ACC112 (cell line): ENCODE results near the gene SPATS2L.

ENCODE experiments used
- H2AFZ ChIP-seq: fragments of 200-600 bp; sonication (generic); one replicate; pipeline ENCODE4 v1.6.0; 2017; ENCODE audit warnings: antibody characterized with exemption, low read length; ENCODE audit not compliant: unreplicated experiment
- H3K27ac ChIP-seq: fragments of 200-600 bp; sonication (generic); 2 replicates; pipeline ENCODE4 v1.5.1; 2014; ENCODE audit warnings: low read depth, mild to moderate bottlenecking, antibody characterized with exemption, low read length, moderate library complexity
- H3K27me3 ChIP-seq: fragments of 200-600 bp; sonication (generic); 2 replicates; pipeline ENCODE4 v1.6.1; 2014; ENCODE audit warnings: mild to moderate bottlenecking, antibody characterized with exemption, low read length, moderate library complexity, mixed read lengths; ENCODE audit not compliant: insufficient read depth
- H3K36me3 ChIP-seq: fragments of 200-600 bp; sonication (generic); 2 replicates; pipeline ENCODE4 v1.6.1; 2016; ENCODE audit warnings: mild to moderate bottlenecking, antibody characterized with exemption, low read length, moderate library complexity, mixed read lengths; ENCODE audit not compliant: insufficient read depth
- H3K4me1 ChIP-seq: fragments of 200-600 bp; sonication (generic); one replicate; pipeline ENCODE4 v1.6.1; 2016; ENCODE audit warnings: low read length, mixed read lengths; ENCODE audit not compliant: insufficient read depth, unreplicated experiment, control insufficient read depth
- H3K4me3 ChIP-seq: fragments of 200-600 bp; sonication (generic); 2 replicates; pipeline ENCODE4 v1.5.1; 2014; ENCODE audit warnings: mild to moderate bottlenecking, low read depth, low read length
- H3K79me2 ChIP-seq: fragments of 200-600 bp; sonication (generic); one replicate; pipeline ENCODE4 v1.6.0; 2016; ENCODE audit warnings: low read length; ENCODE audit not compliant: control insufficient read depth, unreplicated experiment, insufficient read depth

The SPATS2L gene

GRCh38 chr2:200307724-200308545, 1.4 kb downstream of the SPATS2L start:
- Histone ChIP-seq H2AFZ (peak overlapping the region; percentile 78), H3K27me3 (no peaks in the 10 kb centered on the region), H3K4me3 (peak overlapping the region; percentile 96), H3K36me3 (no peaks in the 10 kb centered on the region), H3K27ac (peak overlapping the region; percentile 59), H3K79me2 (peaks cover 63% of the 10 kb centered on the region), H3K4me1 (peaks cover 42% of the 10 kb centered on the region)

GRCh38 chr2:200308546-200309295, 2.2 kb downstream of the SPATS2L start:
- H3K4me1 ChIP-seq, result peaks cover 41% of the 10 kb centered on the region

GRCh38 chr2:200309296-200310049, 3.0 kb downstream of the SPATS2L start:
- Histone ChIP-seq H2AFZ (no peak overlapping the region), H3K79me2 (peaks cover 78% of the 10 kb centered on the region), H3K36me3 (no peaks in the 10 kb centered on the region), H3K4me1 (peaks cover 44% of the 10 kb centered on the region), H3K27me3 (no peaks in the 10 kb centered on the region), H3K4me3 (peak overlapping the region; percentile 96), H3K27ac (peak overlapping the region; percentile 59; the same call in 1 of the 2 replicates)

More at GRCh38 chr2:200308546-200309295, 2.2 kb downstream of the SPATS2L start:
- Histone ChIP-seq H3K27me3 (no peaks in the 10 kb centered on the region), H3K79me2 (peaks cover 71% of the 10 kb centered on the region), H3K4me3 (peak overlapping the region; percentile 96), H2AFZ (no peak overlapping the region), H3K27ac (peak overlapping the region; percentile 59), H3K36me3 (no peaks in the 10 kb centered on the region)

GRCh38 chr2:200310545-200310971, 4.1 kb downstream of the SPATS2L start:
- Histone ChIP-seq H3K27ac (0 out of 2 replicates have a peak overlapping the region, but pooled peaks have one; percentile 40), H3K4me3 (peak overlapping the region; percentile 11; the same call in 1 of the 2 replicates), H3K4me1 (peaks cover 46% of the 10 kb centered on the region), H2AFZ (no peak overlapping the region), H3K79me2 (peaks cover 88% of the 10 kb centered on the region), H3K27me3 (no peaks in the 10 kb centered on the region), H3K36me3 (no peaks in the 10 kb centered on the region)

- Histone ChIP-seq H3K79me2 (peaks cover 88% of the 10 kb centered on the region), H3K4me1 (peaks cover 52% of the 10 kb centered on the region), H3K36me3 (no peaks in the 10 kb centered on the region), H3K4me3 (0 out of 2 replicates have a peak overlapping the region, but pooled peaks have one; percentile 11), H2AFZ (no peak overlapping the region), H3K27me3 (no peaks in the 10 kb centered on the region), H3K27ac (0 out of 2 replicates have a peak overlapping the region, but pooled peaks have one; percentile 40)
Observed at GRCh38 chr2:200311139-200311538, 4.6 kb downstream of the SPATS2L start.

GRCh38 chr2:200314976-200315567, 8.6 kb downstream of the SPATS2L start:
- no peak overlapping the region for H3K27ac ChIP-seq
- no peaks in the 10 kb centered on the region for H3K36me3 ChIP-seq
- H3K79me2 ChIP-seq, result peaks cover 92% of the 10 kb centered on the region
- H3K4me3 ChIP-seq, result no peak overlapping the region
- H3K27me3 ChIP-seq, result no peaks in the 10 kb centered on the region
- peaks cover 66% of the 10 kb centered on the region for H3K4me1 ChIP-seq
- H2AFZ ChIP-seq, result no peak overlapping the region

GRCh38 chr2:200317975-200318374, 11.5 kb downstream of the SPATS2L start:
- H2AFZ ChIP-seq, result no peak overlapping the region
- H3K27me3 ChIP-seq, result no peaks in the 10 kb centered on the region
- no peaks in the 10 kb centered on the region for H3K36me3 ChIP-seq
- peaks cover 48% of the 10 kb centered on the region for H3K4me1 ChIP-seq
- no peak overlapping the region for H3K27ac ChIP-seq
- H3K4me3 ChIP-seq, result no peak overlapping the region
- H3K79me2 ChIP-seq, result peaks cover 87% of the 10 kb centered on the region

- H3K4me3 ChIP-seq, result no peak overlapping the region
- peaks cover 48% of the 10 kb centered on the region for H3K4me1 ChIP-seq
- no peaks in the 10 kb centered on the region for H3K27me3 ChIP-seq
- no peak overlapping the region for H2AFZ ChIP-seq
- no peaks in the 10 kb centered on the region for H3K36me3 ChIP-seq
- H3K27ac ChIP-seq, result no peak overlapping the region
- H3K79me2 ChIP-seq, result peaks cover 87% of the 10 kb centered on the region
Observed at GRCh38 chr2:200318940-200319435, 12.5 kb downstream of the SPATS2L start.

GRCh38 chr2:200319548-200320337, 13.2 kb downstream of the SPATS2L start:
- H3K4me1 ChIP-seq, result peaks cover 44% of the 10 kb centered on the region
- H3K36me3 ChIP-seq, result no peaks in the 10 kb centered on the region
- no peak overlapping the region for H3K4me3 ChIP-seq
- H3K27ac ChIP-seq, result peak overlapping the region; percentile 66
- no peaks in the 10 kb centered on the region for H3K27me3 ChIP-seq
- H3K79me2 ChIP-seq, result peaks cover 87% of the 10 kb centered on the region
- H2AFZ ChIP-seq, result no peak overlapping the region
